Fibroblast of skin of right biceps (primary cell): ENCODE data around the gene BCL2L11.

Experiments used
- DNase-seq: peaks from one replicate; pipeline ENCODE4 v3.0.0-alpha.2; 2013

The BCL2L11 gene

GRCh38 chr2:111145103-111145760 is 24.5 kb downstream of the BCL2L11 start:
- no peak for DNase-seq

DNA sequence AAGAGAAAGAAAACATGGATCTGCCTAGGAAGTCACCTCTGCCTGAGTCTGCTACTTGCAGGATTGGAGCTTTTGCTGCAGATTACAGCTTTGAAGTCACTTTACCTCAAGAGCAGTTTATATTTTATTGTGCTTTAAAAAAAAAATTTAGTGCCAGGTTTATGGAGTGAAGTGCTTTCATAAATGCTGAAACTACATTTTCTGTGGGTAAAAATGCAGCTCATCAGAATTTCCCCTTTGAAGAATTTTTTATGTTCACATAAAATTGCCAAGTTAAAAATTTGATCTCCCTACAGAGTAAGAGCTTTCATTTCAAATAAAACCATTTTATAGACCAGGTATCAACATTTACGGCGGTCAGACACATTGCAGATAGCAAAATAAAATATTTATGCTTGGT is 25.2 kb downstream of the BCL2L11 start:
- DNase-seq, result no peak

- DNase-seq, result no peak
Measured at GRCh38 chr2:111148225-111148873, 27.6 kb downstream of the BCL2L11 start.

- no peak for DNase-seq
Measured at GRCh38 chr2:111148925-111149324, 28.2 kb downstream of the BCL2L11 start.

DNA sequence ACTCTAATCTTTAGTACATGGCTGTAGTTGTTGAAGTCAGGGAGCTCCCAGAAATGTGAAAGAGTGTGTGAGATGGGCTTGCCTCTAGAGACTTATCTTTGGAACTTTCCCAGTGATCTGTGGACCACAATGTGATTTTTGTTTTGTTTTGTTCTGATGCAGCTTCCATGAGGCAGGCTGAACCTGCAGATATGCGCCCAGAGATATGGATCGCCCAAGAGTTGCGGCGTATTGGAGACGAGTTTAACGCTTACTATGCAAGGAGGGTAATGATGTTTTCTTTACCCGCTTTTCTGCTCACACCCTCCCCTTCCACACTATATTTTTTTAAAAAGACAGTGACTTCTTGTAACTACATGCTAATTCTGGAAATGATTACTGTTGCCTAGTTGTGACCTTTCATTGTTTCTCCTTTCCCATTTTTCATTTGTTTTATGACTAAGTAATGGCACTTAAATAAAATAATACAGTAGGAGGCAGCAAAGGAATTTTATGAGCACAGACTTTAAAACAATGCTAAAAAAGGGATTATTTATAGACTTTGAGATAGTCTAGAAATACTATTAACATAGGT is 29.3 kb downstream of the BCL2L11 start:
- no peak for DNase-seq

DNA sequence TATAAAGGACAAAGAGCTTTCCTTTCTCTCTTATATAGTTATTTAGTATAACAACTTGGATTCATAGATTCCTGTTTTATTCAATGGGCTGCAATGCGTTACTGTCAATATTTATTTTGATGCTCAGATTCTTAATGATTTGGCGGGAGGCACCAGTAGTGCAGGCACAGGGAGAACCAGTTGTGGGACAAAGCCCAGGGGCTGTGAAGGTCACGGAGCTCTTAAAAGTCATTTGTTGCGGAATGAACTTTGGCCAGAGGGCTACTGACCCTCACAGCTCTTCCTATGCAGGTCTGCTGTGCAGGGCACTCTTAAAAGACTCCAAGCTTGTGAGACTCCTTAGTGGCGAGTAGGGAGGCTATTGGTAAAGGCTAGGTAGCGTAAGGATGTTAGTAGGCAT is 34.0 kb downstream of the BCL2L11 start:
- DNase-seq, result no peak

DNA sequence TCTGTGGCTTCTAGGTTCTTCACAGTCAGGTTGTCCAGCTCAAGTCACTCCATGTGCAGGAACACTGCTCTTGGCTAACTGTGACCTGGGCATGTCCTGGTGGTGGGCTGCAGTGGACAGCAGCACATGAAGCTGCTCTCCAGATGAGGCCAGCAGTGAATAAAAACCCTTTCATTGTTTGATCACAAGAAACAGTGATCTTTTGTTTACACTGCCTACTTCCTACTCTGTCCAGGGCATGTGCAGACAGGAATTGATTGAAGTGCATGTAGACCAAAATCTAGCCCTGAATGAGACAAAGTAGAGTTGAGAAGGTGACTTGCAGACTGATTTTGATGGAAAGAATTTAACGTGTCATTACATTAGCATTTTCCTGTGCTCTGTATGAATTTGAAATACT is 34.9 kb downstream of the BCL2L11 start:
- peak; percentile 44 for DNase-seq

- no peak for DNase-seq
Measured at GRCh38 chr2:111156529-111156928, 35.8 kb downstream of the BCL2L11 start.

DNA sequence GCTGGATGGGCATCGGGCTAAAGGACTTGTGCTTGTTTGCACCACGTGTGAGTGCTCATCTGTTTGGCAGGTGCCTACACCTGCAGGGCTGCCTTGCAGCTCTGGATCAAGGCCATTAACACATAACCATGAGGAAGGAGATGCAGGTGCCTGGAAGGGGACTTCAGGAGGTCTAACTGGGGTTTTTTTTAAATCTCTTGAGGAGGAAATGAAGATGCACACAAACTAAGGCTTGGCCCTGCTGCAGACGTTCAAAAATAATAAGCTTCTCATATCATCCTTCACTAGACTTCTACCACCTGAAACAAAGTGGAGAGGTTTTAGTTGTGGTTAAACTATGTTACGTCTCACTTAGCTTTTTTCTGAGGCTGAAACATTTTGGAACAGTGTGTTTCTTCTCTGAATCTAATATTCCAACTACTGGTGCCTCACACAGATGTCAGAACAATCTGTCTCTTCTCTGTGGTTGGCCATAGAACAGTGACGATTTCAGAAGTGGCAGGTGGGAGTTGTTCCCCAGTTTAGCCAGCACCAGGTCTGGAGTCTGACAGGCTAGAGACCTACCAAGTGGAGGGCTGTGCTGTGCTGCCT is 36.5 kb downstream of the BCL2L11 start:
- no peak for DNase-seq

- DNase-seq, result no peak
Measured at GRCh38 chr2:111157798-111158197, 37.1 kb downstream of the BCL2L11 start.

DNA sequence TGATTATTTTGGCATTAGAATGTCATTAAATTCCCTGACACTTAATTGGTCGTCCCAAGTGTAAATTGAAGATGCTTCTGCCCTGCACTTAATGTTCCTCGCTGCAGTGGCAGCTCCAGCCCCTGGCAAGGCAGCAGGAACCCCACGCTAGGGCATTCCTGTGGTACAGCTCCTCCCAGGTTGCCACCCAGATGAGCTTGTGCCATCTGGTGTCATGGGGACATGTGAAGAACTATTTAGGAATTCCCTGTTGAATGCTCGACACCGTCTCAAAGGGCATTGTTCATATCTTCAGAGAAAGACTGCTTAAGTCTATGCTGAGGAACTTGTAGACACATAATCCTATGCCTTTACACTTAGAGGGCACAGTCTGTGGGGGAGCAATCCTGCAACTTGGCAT is 38.9 kb downstream of the BCL2L11 start:
- DNase-seq, result no peak

- peak; percentile 91 for DNase-seq
Measured at GRCh38 chr2:111160758-111161157, 40.0 kb downstream of the BCL2L11 start.

DNA sequence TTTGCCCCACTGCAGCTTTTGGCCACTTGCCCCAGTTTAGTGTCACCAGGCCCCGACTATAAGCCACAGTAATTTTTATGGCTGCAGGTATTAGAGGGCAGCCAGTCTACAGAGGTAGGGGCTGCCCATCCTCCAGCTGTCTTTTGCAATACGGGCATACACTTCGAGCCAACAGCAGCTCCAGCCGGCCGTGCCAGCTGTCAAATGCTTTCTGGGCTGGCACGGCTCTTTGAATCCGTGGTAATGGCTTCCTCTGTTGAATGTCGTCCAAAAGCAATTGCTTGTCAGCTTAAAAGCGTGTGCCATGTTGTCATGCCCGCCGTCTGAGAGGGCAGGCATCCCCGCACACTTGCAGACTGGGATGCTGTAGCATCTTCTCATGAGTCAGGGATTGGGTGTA is 41.3 kb downstream of the BCL2L11 start:
- DNase-seq, result no peak

DNA sequence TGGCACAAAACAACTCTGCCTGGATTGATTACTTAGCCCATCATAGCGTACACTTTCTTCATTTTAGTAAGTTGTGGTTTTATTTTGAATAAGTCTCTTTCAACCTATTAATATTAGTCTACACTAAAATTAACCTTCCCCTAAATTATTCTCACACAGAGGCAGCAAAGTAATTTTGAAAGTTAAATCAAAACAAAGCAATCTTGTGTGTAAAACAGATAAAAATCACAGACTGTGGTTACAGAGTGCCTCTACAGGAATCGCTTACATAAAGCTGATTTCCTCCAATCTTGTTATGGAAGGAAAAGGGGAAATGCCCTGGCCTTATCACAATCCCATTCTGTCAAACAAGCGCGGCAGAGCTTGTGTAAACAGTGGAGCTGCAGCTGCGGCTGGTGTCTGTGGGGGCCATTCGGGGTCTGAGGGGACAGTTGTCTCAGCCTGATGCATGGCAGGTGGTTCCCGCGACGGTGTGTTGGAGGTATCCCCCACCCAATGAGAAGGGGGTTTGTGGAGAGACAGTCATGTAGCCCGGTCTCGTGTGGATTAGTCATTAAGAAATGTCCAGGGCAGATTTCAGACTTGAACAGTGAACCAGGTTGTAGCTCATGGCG is 42.1 kb downstream of the BCL2L11 start:
- DNase-seq, result no peak

DNA sequence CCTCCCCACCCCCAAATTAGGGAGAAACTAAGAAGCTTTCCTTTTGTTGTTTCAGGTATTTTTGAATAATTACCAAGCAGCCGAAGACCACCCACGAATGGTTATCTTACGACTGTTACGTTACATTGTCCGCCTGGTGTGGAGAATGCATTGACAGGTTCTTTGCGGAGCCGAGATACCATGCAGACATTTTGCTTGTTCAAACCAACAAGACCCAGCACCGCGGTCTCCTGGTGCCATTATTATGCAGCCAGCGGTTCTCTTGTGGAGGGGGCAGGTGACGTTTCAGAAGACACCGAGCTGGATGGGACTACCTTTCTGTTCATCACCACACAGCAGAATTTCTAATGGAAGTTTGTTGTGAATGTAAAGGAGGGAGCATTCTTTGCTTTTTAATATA is 43.4 kb downstream of the BCL2L11 start:
- DNase-seq, result no peak

- no peak for DNase-seq
Measured at GRCh38 chr2:111165084-111165483, 44.4 kb downstream of the BCL2L11 start.

GRCh38 chr2:111166115-111166514 is 45.4 kb downstream of the BCL2L11 start:
- DNase-seq, result no peak

GRCh38 chr2:111167076-111167862 is 46.6 kb downstream of the BCL2L11 start:
- DNase-seq, result no peak

DNA sequence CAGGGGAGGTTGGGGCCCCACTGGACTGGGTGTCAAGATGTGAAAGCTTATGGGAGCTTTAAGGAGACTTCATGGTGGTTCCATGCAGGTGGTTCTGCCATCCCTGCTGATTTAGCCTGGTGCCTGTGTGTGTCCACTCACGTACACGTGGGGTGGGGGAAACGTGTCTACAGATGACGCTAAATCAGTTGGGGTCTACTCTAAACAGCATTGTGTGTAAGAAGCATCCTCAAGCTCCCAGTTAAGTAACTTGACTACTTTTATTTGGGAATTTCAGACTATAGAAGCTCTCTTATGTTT is 47.1 kb downstream of the BCL2L11 start:
- no peak for DNase-seq

- peak; percentile 81 for DNase-seq
Measured at GRCh38 chr2:111168528-111169239, 48.0 kb downstream of the BCL2L11 start.

DNA sequence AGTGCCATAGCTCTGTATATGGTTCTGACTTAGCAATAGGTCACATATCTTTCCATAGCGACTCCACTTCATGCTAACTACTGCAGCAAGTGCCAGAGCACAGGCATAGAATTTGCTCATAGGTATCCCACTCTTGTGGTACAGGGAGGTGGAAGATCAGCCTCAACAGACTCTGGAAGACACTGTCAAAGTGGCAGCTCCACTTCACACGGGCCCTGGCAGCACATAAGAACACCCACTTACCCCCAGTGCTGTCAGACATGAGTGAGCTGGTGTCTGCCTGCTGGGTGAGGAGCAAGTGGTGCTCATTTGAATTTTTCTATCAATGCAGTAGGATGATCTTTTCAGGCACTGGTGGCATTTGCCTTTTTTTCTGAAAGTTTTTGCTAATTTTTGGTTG is 48.6 kb downstream of the BCL2L11 start:
- no peak for DNase-seq

- no peak for DNase-seq
Measured at GRCh38 chr2:111169924-111170323, 49.2 kb downstream of the BCL2L11 start.
